H1 (cell line): ENCODE results near the gene RNF144A. TPM values are rescaled to one million over a fixed set of nuclear protein-coding genes. Genes with fewer than 3 reads are reported as not detected.

Source experiments
- CTCF ChIA-PET: fragments of 300-600 bp; sonication (Branson Sonifier 250); formaldehyde crosslinking; loops from one replicate; lab custom pipeline; 2021; ENCODE audit not compliant: partially characterized antibody; lab: Charles Lee
- POLR2A ChIA-PET: fragments of 300-600 bp; sonication (Branson Sonifier 250); formaldehyde crosslinking; loops from one replicate; lab custom pipeline; 2021; ENCODE audit warnings: inconsistent platforms; ENCODE audit not compliant: partially characterized antibody; lab: Charles Lee
- DNase-seq, 2 experiments: peaks; one replicate each; pipeline versions ENCODE4 v3.0.0 to v3.0.0-alpha.2; 2010 to 2022; ENCODE audit warnings: low spot score in 2 of 2, low read depth in 1 of 2, mixed read lengths in 1 of 2
- FAIRE-seq: peaks from 2 replicates; lab custom pipeline; 2011; peaks lifted over from hg19 to GRCh38; lab: Jason Lieb, UNC
- H2AFZ ChIP-seq: 2 replicates; pipeline ENCODE4 v1.8.1; 2012; ENCODE audit warnings: low read length, inconsistent platforms
- H2AK5ac ChIP-seq: 2 replicates; pipeline ENCODE4 v1.6.1; 2013; ENCODE audit warnings: low read depth, low read length
- H2BK120ac ChIP-seq: replicated peaks from 2 replicates; pipeline ENCODE3; 2013; ENCODE audit warnings: low read depth, low read length, inconsistent platforms
- H2BK12ac ChIP-seq: 2 replicates; pipeline ENCODE4 v1.6.1; 2013; ENCODE audit warnings: low read depth, low read length
- H2BK15ac ChIP-seq: 2 replicates; pipeline ENCODE4 v1.6.1; 2013; ENCODE audit warnings: low read length
- H2BK20ac ChIP-seq: 2 replicates; pipeline ENCODE4 v1.6.1; 2013; ENCODE audit warnings: low read length
- H2BK5ac ChIP-seq: 2 replicates; pipeline ENCODE4 v1.6.1; 2013; ENCODE audit warnings: low read depth, low read length
- H3K14ac ChIP-seq: 2 replicates; pipeline ENCODE4 v1.6.1; 2013; ENCODE audit warnings: inconsistent platforms; ENCODE audit not compliant: insufficient read length
- H3K18ac ChIP-seq: 2 replicates; pipeline ENCODE4 v1.6.1; 2013; ENCODE audit warnings: low read length; ENCODE audit errors: extremely low read depth
- H3K23ac ChIP-seq: 2 replicates; pipeline ENCODE4 v1.6.1; 2013; ENCODE audit warnings: inconsistent platforms; ENCODE audit not compliant: insufficient read length
- H3K23me2 ChIP-seq: 2 replicates; pipeline ENCODE4 v1.6.1; 2013; ENCODE audit warnings: low read depth, low read length
- H3K27ac ChIP-seq: 2 replicates; pipeline ENCODE4 v1.6.1; 2011; ENCODE audit warnings: low read depth, low read length, inconsistent platforms
- H3K27me3 ChIP-seq, 4 experiments: replicated peaks in 1 of 4; 1 replicate in 1 of 4; 2 replicates in 3 of 4; pipeline versions ENCODE4 v1.6.1 to v1.8.1; 2011 to 2013; ENCODE audit warnings: low read length in 3 of 4, mild to moderate bottlenecking in 3 of 4, inconsistent platforms in 2 of 4, mixed read lengths in 2 of 4, moderate library complexity in 1 of 4; ENCODE audit not compliant: control insufficient read depth in 3 of 4, insufficient read depth in 3 of 4; ENCODE audit errors: extremely low read depth in 1 of 4
- H3K36me3 ChIP-seq, 4 experiments: 2 replicates each; pipeline versions ENCODE4 v1.6.1 to v1.8.1; 2011 to 2013; ENCODE audit warnings: mild to moderate bottlenecking in 4 of 4, low read length in 3 of 4, moderate library complexity in 2 of 4, control low read depth in 1 of 4, inconsistent platforms in 1 of 4; ENCODE audit not compliant: insufficient read depth in 4 of 4, control insufficient read depth in 2 of 4
- H3K4ac ChIP-seq: replicated peaks from 2 replicates; pipeline ENCODE3; 2013; ENCODE audit warnings: low read length, low read depth, mixed read lengths, inconsistent platforms; ENCODE audit not compliant: insufficient read length
- H3K4me1 ChIP-seq, 4 experiments: replicated peaks in 1 of 4; 1 replicate in 1 of 4; 2 replicates in 3 of 4; pipeline versions ENCODE4 v1.6.1 to v1.8.1; 2011 to 2013; ENCODE audit warnings: low read length in 3 of 4, inconsistent platforms in 2 of 4, mixed read lengths in 1 of 4; ENCODE audit not compliant: insufficient read depth in 4 of 4, control insufficient read depth in 3 of 4
- H3K4me2 ChIP-seq, 2 experiments: 2 replicates each; pipeline versions ENCODE4 v1.6.1 to v1.8.1; 2011 to 2013; ENCODE audit warnings: low read depth in 2 of 2, low read length in 2 of 2, control low read depth in 1 of 2, inconsistent platforms in 1 of 2, mild to moderate bottlenecking in 1 of 2; ENCODE audit not compliant: insufficient read depth in 1 of 2
- H3K4me3 ChIP-seq, 4 experiments: fragments of 200-600, 300-600 bp in 1 of 4; sonication (generic), shearing (Covaris generic), sonication (Bioruptor Twin) in 1 of 4; 2 replicates each; pipeline versions ENCODE4 v1.5.1 to v1.8.1; 2011 to 2016; ENCODE audit warnings: low read length in 4 of 4, low read depth in 3 of 4, control low read depth in 2 of 4, inconsistent platforms in 2 of 4, mild to moderate bottlenecking in 2 of 4, mixed read lengths in 1 of 4, moderate library complexity in 1 of 4; ENCODE audit not compliant: insufficient read depth in 2 of 4; ENCODE audit errors: extremely low read depth in 1 of 4
- H3K56ac ChIP-seq: replicated peaks from 2 replicates; pipeline ENCODE3; 2013; ENCODE audit warnings: low read depth, mild to moderate bottlenecking, mixed read lengths, low read length, inconsistent platforms; ENCODE audit not compliant: insufficient read length
- H3K79me1 ChIP-seq: 2 replicates; pipeline ENCODE4 v1.6.1; 2013; ENCODE audit warnings: low read depth, low read length, control low read depth
- H3K79me2 ChIP-seq, 2 experiments: 2 replicates each; pipeline versions ENCODE4 v1.6.1 to v1.8.1; 2012 to 2013; ENCODE audit warnings: low read length in 2 of 2, mild to moderate bottlenecking in 2 of 2, inconsistent platforms in 1 of 2; ENCODE audit not compliant: insufficient read depth in 2 of 2, control insufficient read depth in 1 of 2
- H3K9ac ChIP-seq, 4 experiments: replicated peaks in 1 of 4; 1 replicate in 1 of 4; 2 replicates in 3 of 4; pipeline versions ENCODE4 v1.6.1 to v1.8.1; 2011 to 2013; ENCODE audit warnings: low read depth in 3 of 4, low read length in 3 of 4, control low read depth in 2 of 4, mild to moderate bottlenecking in 2 of 4, moderate library complexity in 2 of 4, inconsistent platforms in 1 of 4; ENCODE audit errors: extremely low read depth in 1 of 4
- H3K9me3 ChIP-seq, 2 experiments: 2 replicates each; pipeline versions ENCODE4 v1.6.1 to v1.8.1; 2012 to 2013; ENCODE audit warnings: mild to moderate bottlenecking in 2 of 2, moderate library complexity in 2 of 2, control low read depth in 1 of 2, inconsistent platforms in 1 of 2, low read depth in 1 of 2, low read length in 1 of 2, mixed read lengths in 1 of 2; ENCODE audit not compliant: insufficient read depth in 2 of 2
- H4K20me1 ChIP-seq, 2 experiments: replicated peaks in 1 of 2; 2 replicates each; pipeline versions ENCODE3 to v1.8.1; 2011 to 2013; ENCODE audit warnings: inconsistent platforms in 2 of 2, low read length in 2 of 2, mild to moderate bottlenecking in 1 of 2; ENCODE audit not compliant: insufficient read depth in 2 of 2, control insufficient read depth in 1 of 2
- H4K5ac ChIP-seq: 2 replicates; pipeline ENCODE4 v1.6.1; 2013; ENCODE audit warnings: low read length, low read depth, mixed read lengths, inconsistent platforms; ENCODE audit not compliant: insufficient read length
- H4K8ac ChIP-seq: 2 replicates; pipeline ENCODE4 v1.8.0; 2013; ENCODE audit warnings: mild to moderate bottlenecking, moderate library complexity, low read length, inconsistent platforms; ENCODE audit not compliant: insufficient read depth; ENCODE audit errors: extremely low read depth
- H4K91ac ChIP-seq: replicated peaks from 2 replicates; pipeline ENCODE3; 2013; ENCODE audit warnings: low read length, mixed read lengths, inconsistent platforms; ENCODE audit not compliant: insufficient read length
- ATF2 ChIP-seq: IDR thresholded peaks from 2 replicates; pipeline ENCODE4 v1.6.1; 2012; ENCODE audit warnings: low read length, inconsistent platforms
- CEBPB ChIP-seq: IDR thresholded peaks from 2 replicates; pipeline ENCODE4 v1.6.1; 2012; ENCODE audit warnings: low read depth, low read length
- JUND ChIP-seq: IDR thresholded peaks from 2 replicates; pipeline ENCODE4 v1.6.1; 2011; ENCODE audit warnings: mild to moderate bottlenecking, improper control_type of control experiment, low read length
- RNF2 ChIP-seq: fragments of 200-900, 300-1000 bp; sonication (generic); IDR thresholded peaks from 2 replicates; pipeline ENCODE4 v1.7.1; 2016; ENCODE audit warnings: borderline replicate concordance, low read depth, mild to moderate bottlenecking, antibody characterized with exemption, low read length; ENCODE audit not compliant: poor library complexity, severe bottlenecking; ENCODE audit errors: missing control alignments
- RXRA ChIP-seq: IDR thresholded peaks from 2 replicates; pipeline ENCODE4 v1.6.1; 2011; ENCODE audit warnings: low read depth, mild to moderate bottlenecking, low read length, moderate library complexity; ENCODE audit not compliant: insufficient read depth
- TCF12 ChIP-seq: IDR thresholded peaks from 2 replicates; pipeline ENCODE4 v1.6.1; 2011; ENCODE audit warnings: low read depth, mild to moderate bottlenecking, low read length
- ZNF274 ChIP-seq: IDR thresholded peaks from 2 replicates; pipeline ENCODE4 v1.7.0; 2012; ENCODE audit warnings: low read length, borderline replicate concordance; ENCODE audit errors: extremely low read depth
- WGBS, 2 experiments: shearing (Covaris generic) in 1 of 2; methylation state at CpG; one replicate each; pipeline versions ENCODE4 v1.1.6 to v1.1.7; 2013 to 2015; ENCODE audit warnings: low lambda C conversion rate in 2 of 2, mixed read lengths in 2 of 2, inconsistent platforms in 1 of 2, low coverage in 1 of 2, missing lambda C conversion rate in 1 of 2; ENCODE audit not compliant: insufficient replicate concordance in 2 of 2, insufficient coverage in 1 of 2, insufficient read length in 1 of 2; ENCODE audit errors: extremely low coverage in 1 of 2, missing lambda C conversion rate in 1 of 2; 5-methylcytosine and 5-hydroxymethylcytosine counted together
- polyA plus RNA-seq, 7 experiments: library from polyadenylated mRNA; depleted of rRNA in 3 of 7; stranded (reverse) in 5 of 7; unstranded in 2 of 7; fragments of >200 nt in 5 of 7; fragments of 200-250 nt in 2 of 7; gene quantifications; 1 replicate in 5 of 7; 2 replicates in 1 of 7; 4 replicates in 1 of 7; pipeline versions ENCODE4 v1.2.1 to v1.2.3, GENCODE V29; 2011 to 2013; ENCODE audit warnings: missing spikeins in 2 of 7, mixed read lengths in 2 of 7
- total RNA-seq: library from RNA; stranded (reverse); fragmentation: NEBNext Ultra II Directional; extraction: Animal tissue kit (Norgen Biotek cat#: 25700); gene quantifications from 2 replicates; pipeline ENCODE4 v1.2.1, GENCODE V29; 2021
- TF ChIP-seq, protein P1 (sequence below): IDR thresholded peaks from 2 replicates; pipeline ENCODE4 v1.6.1; 2012; ENCODE audit warnings: inconsistent platforms

Gene RNF144A
- total and polyA plus RNA-seq, 2 of the 8 experiments (the other 6 are each of a cell fraction or from before 2014, with no cell fraction given): 14.0 to 15.0 TPM

DNA sequence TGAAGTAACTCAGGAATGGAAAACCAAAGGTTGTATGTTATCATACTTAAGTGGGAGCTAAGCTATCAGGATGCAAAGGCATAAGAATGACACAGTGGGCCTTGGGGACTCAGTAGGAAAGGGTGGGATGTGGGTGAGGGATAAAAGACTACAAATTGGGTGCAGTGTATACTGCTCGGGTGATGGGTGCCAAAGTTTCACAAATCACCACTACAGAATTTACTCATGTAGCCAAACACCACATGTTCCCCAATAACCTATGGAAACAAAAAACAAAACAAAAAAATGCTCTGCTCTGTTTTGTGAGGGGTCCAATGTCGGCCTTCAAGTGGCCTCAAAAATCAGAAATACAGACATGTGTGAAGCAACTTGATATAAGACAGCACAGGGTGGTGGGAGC lies 8.9 kb upstream of the RNF144A start:
- H4K91ac ChIP-seq: no peak overlapping the region
- peaks cover 2% of the 10 kb centered on the region; the same call in 1 of the 2 replicates for H3K23me2 ChIP-seq
- WGBS, 2 experiments: 83% methylated on average over 2 of the region's 2 CpGs; no CpG with 5 or more reads in 1 of the 2 experiments
- H3K4me2 ChIP-seq: no peak overlapping the region
- no peak overlapping the region for H3K56ac ChIP-seq
- H2BK12ac ChIP-seq: no peak overlapping the region
- H3K27me3 ChIP-seq: no peaks in the 10 kb centered on the region
- no peak overlapping the region for H2AK5ac ChIP-seq
- no peak overlapping the region for H4K8ac ChIP-seq
- H2BK20ac ChIP-seq: no peak overlapping the region
- no peak overlapping the region for H4K5ac ChIP-seq
- no peak for FAIRE-seq
- H3K4me3 ChIP-seq: no peak overlapping the region
- H3K18ac ChIP-seq: no peak overlapping the region
- no peak overlapping the region for H2BK15ac ChIP-seq
- no peak for DNase-seq
- no peak overlapping the region for H3K4ac ChIP-seq
- H3K9me3 ChIP-seq: no peaks in the 10 kb centered on the region
- no peaks in the 10 kb centered on the region for H4K20me1 ChIP-seq
- CTCF ChIA-PET: interaction anchor here (1.2 to 11.8 kb wide), 4 partner anchors 8 to 106 kb away, joined by 3 to 94 read pairs (median 14); partner anchors contain the start of gene RNF144A
- H3K27ac ChIP-seq: no peak overlapping the region
- no peak overlapping the region for H3K14ac ChIP-seq
- H3K9ac ChIP-seq: no peak overlapping the region
- H3K4me1 ChIP-seq: no peaks in the 10 kb centered on the region
- H2AFZ ChIP-seq: no peak overlapping the region
- POLR2A ChIA-PET: interaction anchor here (1.1 kb wide), 1 partner anchor 11 kb away, joined by 3 read pairs; no protein-coding TSS in a partner anchor
- no peak overlapping the region for H2BK5ac ChIP-seq
- no peak overlapping the region for H2BK120ac ChIP-seq
- H3K79me2 ChIP-seq: no peaks in the 10 kb centered on the region
- H3K23ac ChIP-seq: no peak overlapping the region
- no peaks in the 10 kb centered on the region for H3K79me1 ChIP-seq
- no peaks in the 10 kb centered on the region for H3K36me3 ChIP-seq
- TF ChIP-seq TCF12 (no peak), RNF2 (no peak), ZNF274 (no peak), JUND (no peak), RXRA (no peak), ATF2 (no peak), CEBPB (no peak)
- TF ChIP-seq, protein P1, sequence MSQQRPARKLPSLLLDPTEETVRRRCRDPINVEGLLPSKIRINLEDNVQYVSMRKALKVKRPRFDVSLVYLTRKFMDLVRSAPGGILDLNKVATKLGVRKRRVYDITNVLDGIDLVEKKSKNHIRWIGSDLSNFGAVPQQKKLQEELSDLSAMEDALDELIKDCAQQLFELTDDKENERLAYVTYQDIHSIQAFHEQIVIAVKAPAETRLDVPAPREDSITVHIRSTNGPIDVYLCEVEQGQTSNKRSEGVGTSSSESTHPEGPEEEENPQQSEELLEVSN: no peak
